HG03103 (cell line): ENCODE results near the gene NEURL1.

ENCODE experiments used
- ATAC-seq: cut with Tn5 transposase; IDR thresholded peaks from one replicate; pipeline ENCODE4 v1.9.1; 2021; ENCODE audit warnings: low read depth; ENCODE audit not compliant: unreplicated experiment

Gene NEURL1

DNA sequence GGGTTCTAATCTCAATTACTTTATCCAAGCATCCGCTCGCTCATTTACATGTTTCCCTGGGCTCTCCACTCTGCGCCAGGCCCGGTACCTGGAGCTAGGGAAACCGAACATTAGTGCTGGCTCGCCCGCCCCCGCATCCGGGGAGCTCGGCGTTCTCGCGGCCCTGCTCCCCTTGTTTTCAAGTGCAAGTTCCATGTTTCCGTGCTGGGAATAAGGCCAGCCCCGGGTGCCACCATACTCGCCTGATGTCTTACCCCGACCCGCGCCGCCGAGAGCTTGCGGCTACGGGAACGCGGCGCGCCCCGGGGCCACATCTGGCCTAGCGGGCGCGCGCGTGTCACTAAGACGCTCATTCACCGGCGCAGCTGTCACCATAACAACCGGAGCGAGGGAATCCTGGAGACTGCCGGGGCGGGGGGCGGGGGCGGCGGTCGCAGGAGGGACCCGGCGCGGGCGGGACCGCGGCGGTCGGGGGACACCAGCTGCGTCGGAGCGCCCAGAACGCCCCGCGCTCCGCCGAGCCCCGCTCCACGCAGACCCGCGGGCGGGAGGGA, at the start of gene NEURL1:
NEURL1 (plus strand) TSS at position 344 of the 554 bp plus-strand sequence. CDS start 683 bp downstream, outside the sequence.
- no peak for ATAC-seq

- ATAC-seq: no peak
Measured at GRCh38 chr10:103444478-103444877, 49.0 kb upstream of the NEURL1 start.

- no peak for ATAC-seq
Measured at GRCh38 chr10:103445366-103445765, 48.1 kb upstream of the NEURL1 start.

- ATAC-seq: no peak
Measured at GRCh38 chr10:103445767-103446567, 47.5 kb upstream of the NEURL1 start.

DNA sequence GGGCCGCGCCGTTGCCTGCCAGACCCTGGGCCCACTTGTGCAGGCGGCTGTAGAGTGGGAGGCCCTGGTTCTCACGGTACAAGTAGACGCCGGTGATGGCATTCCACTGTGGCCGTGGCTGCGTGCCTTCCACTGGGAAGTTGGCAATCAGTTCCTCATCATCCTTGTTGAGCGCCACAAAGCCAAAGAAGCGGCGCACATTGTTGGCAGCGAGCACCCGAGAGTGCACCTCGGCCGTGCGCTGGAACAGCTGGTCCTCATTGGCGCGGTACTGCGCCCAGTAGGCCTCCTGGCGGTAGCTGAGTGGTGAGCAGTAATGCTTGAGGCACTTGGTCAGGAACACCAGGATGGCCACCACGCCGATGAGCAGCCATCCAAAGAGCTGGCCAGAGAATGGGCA, 46.3 kb upstream of the NEURL1 start:
- ATAC-seq: no peak

DNA sequence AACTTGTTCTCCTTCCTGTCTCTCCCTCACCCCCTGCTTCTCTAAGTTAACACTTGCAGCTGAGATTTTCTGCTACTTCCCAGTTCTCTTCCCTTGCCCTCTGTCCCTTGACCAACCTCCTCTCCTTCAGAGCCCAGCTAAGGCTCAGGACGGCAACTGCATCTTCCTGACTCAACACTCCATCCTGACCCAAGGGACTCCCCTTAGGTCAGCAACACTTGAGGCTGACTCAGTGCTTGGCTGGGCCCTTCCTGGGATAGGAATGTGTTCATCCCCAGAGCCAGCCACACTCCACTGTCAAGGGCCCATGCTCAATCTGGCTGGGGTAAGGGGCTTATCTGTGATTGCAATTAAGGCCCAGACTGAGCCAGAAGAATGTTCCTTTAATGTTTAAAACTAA, 44.8 kb upstream of the NEURL1 start:
- ATAC-seq: no peak

GRCh38 chr10:103449208-103450144, 44.0 kb upstream of the NEURL1 start:
- ATAC-seq: no peak

DNA sequence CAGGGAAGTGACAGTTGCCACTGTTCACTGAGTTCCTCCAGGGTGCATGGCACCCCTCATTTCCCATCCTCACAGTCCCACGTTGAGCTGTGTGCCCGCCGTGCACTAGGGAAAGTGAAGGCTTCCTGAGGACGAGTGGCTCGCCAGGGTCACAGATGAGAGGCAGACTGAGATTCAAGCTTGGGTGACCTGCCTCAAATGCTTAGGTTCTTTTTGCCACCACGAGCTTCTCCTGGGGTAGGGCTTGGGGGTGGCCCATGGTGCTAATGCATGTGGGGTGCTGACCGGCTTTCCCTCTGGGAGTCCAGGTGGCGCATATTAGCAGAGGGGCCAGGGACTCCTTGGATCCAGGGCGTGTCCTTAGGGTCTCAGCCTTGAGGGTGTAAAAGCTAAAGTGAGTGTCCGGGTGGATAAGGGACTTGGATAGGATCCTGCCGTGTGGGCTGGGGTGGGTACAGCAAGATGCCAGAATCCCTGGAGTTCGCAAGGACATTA, 43.3 kb upstream of the NEURL1 start:
- no peak for ATAC-seq

- no peak for ATAC-seq
Measured at GRCh38 chr10:103451091-103451813, 42.3 kb upstream of the NEURL1 start.

DNA sequence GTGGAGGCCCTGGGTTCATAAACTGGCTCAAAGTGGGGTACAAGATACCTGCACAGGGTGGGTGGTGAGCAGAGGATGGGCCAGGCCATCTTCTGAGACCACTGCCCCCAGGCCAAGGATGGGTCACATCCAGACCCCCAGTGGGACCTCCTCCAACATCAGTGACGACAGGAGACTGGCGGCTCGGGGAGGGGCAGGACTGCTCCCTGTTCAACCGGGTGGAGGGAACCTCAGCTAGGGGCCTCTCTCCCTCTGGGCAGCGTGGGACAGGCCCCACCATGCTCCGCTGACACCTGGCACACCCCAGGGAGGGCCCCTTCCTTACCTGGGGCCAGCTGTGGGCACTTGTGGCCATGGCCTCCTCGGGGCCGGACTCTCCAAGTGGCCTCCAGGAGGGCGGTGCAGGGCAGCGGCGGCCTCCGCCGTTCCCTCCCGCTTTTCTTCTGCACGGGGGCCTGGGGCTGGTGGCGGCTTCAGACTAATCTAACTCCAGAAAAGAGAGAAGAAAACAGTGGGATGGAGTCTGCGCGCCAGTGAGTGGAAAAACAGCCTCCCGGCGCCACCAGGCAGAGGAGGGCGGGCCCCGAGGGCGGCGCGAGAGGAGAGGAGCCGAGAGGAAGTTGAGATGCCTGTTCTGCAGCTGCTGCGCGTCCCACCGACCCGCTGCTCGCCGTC, 41.5 kb upstream of the NEURL1 start, which contains the start of gene CALHM2:
CALHM2 (minus strand) TSS at position 540 of the 675 bp plus-strand sequence. CDS start 2,429 bp downstream, outside the sequence.
- ATAC-seq: peak; percentile 60

DNA sequence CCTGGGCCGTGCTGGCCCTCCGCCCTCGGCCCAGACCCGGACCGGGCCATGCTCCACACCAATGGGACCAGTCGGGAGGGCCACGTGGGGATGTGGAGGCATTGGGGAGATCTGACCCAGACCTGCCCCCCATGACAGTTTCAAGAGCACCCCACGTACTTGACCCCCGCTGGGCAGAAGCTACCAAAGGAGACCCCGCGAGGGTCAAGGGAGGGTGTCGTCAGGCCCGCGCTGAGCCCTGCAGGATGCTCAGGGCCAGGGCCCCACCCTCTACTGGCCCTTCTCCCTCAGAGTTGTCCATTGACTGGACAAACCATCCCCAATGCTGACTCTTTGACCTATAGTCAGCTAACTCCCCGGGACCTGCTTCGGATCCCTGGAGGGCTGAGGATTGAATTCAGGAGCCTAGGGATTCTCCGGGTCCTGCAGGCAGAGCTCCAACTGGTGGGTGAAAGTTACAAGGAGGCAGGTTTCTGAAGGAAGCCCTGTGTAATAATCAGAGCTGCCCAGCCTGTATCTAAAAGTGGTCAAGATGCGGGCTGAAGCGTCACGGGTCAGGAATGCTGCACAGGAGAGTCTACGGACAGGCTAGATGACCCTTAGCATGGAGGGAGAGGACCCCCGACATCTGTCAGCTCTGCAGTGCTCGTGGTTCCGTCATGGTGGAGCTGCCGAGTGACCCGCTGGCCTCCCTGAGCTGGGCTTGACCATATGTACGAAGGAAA, 40.8 kb upstream of the NEURL1 start:
- no peak for ATAC-seq

GRCh38 chr10:103454026-103454425, 39.5 kb upstream of the NEURL1 start:
- ATAC-seq: no peak

- ATAC-seq: no peak
Measured at GRCh38 chr10:103455235-103455634, 38.3 kb upstream of the NEURL1 start.

- ATAC-seq: no peak
Measured at GRCh38 chr10:103456074-103456660, 37.3 kb upstream of the NEURL1 start.

- ATAC-seq: no peak
Measured at GRCh38 chr10:103457176-103457712, 36.3 kb upstream of the NEURL1 start.

- ATAC-seq: no peak
Measured at GRCh38 chr10:103457896-103458583, 35.5 kb upstream of the NEURL1 start.

- no peak for ATAC-seq
Measured at GRCh38 chr10:103458720-103459119, 34.8 kb upstream of the NEURL1 start, which contains the start of gene CALHM1. TSS of gene CALHM1 (minus strand) at chr10:103458900. CDS start at chr10:103458751, 149 bp downstream.

DNA sequence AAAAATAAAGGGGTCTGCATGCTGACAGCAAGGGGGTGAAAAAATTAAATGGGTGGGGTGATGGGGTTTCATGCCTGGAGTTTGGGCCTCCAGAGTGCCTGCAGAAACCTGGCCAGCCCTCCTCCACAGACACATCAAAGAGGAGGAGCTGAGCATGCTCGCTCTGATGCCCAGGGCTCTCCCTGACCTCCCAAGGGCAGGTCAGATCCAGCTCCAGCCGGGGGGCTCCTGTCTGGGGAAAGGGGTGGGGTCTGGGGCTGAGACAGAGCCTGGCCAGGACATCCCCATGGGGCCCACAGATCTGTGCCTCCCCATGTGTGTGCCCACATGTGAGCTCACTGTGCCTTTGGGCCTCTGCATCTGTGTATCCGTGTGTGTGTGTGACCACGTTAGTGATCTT, 33.9 kb upstream of the NEURL1 start:
- ATAC-seq: no peak
